ENCODE data around the gene ING4. TPM values are rescaled to one million over a fixed set of nuclear protein-coding genes. Genes with fewer than 3 reads are reported as not detected.

Gene ING4
- polyA plus RNA-seq, 1 of the 3 experiments (the other 2 are of a cell fraction) = 96.5 TPM

DNA sequence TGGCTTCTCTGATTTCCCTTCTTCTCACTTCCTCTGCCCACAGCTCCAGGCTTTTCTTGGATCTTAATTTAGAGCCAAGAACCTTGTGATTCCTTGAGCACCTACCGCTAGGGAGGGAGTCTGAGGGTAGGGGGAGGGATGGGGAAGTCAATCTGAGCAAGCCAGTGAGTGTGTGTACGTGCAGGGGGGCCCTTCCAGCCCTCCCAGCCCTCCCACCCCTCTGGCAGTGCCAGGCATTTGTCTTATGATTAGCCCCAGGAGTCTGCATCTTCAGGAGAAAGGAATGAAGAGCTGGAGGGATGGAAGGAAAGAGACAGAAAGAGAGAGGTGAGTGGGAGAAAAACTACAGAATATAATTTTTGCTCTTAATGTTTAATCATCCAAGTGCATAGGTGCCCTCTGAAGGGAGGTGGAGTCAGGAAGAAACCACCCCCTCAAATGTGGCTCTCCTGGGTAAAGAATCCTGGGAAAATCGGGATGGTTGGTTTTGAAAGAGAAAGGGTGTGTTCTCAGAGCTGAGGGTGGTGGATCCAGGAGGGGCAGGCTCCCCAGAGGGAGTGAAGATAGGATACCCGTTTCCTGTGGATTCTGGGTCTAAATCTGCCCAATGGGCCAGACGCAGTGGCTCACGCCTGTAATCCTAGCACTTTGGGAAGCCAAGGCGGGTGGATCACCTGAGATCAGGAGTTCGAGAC is 35.6 kb upstream of the ING4 start (continued):
- TF ChIP-seq, protein P1, sequence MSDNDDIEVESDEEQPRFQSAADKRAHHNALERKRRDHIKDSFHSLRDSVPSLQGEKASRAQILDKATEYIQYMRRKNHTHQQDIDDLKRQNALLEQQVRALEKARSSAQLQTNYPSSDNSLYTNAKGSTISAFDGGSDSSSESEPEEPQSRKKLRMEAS (IDR thresholded peaks at IDR 0.05; ENCODE audit: low read depth) = no peak
- no peak for TF ChIP-seq CTCF (IDR thresholded peaks at IDR 0.05)
- TF ChIP-seq IRF3 (IDR thresholded peaks at IDR 0.05; ENCODE audit: low read depth, low read length) = no peak
- no peak for TF ChIP-seq NFIC (IDR thresholded peaks at IDR 0.05; ENCODE audit: borderline replicate concordance)

GRCh38 chr12:6697584-6698351 is 34.8 kb upstream of the ING4 start:
- peaks cover 12% of the 10 kb centered on the region for H3F3A ChIP-seq (replicated peaks; ENCODE audit: insufficient read depth)
- ChIA-PET POLR2A (interaction anchor here (2.9 to 3.1 kb wide), 2 partner anchors 8 to 26 kb away, joined by 22 to 38 read pairs; partner anchors contain the start of genes COPS7A and ZNF384), CTCF (interaction anchor here (0.6 to 2.7 kb wide), 10 partner anchors 9 to 320 kb away, joined by 3 to 13 read pairs (median 3); partner anchors contain the start of genes MLF2 and ZNF384)
- peaks cover 6 to 13% of the 10 kb centered on the region in 2 experiments; a peak in 2 of 4 replicates for H3K4me1 ChIP-seq (ENCODE audit: control insufficient read depth in 1 of 2, insufficient read depth in 2 of 2, low read depth in 1 of 2, low read length in 1 of 2)
- 82% methylated on average over 9 of the region's 17 CpGs for WGBS (ENCODE audit: low lambda C conversion rate)
- H3K27ac ChIP-seq (ENCODE audit: low read depth in 2 of 2, low read length in 1 of 2) = peak overlapping the region in 1 of 2 experiments; percentile 12; a peak in 2 of 4 replicates
- no peaks in the 10 kb centered on the region for H3K27me3 ChIP-seq (ENCODE audit: insufficient read depth)
- no peaks in the 10 kb centered on the region for H4K20me1 ChIP-seq (ENCODE audit: insufficient read depth)
- H3K79me2 ChIP-seq (ENCODE audit: insufficient read depth) = peaks cover 11% of the 10 kb centered on the region
- DNase-seq = peak; percentile 75
- no peak overlapping the region; a peak in 1 of 4 replicates for H3K4me3 ChIP-seq (ENCODE audit: low read depth in 2 of 2, low read length in 1 of 2)
- H3K9me2 ChIP-seq = no peaks in the 10 kb centered on the region
- H3K4me2 ChIP-seq = peak overlapping the region; percentile 98; the same call in 1 of the 2 replicates
- H3K36me3 ChIP-seq (replicated peaks in 1 of 2; ENCODE audit: control insufficient read depth in 1 of 2, insufficient read depth in 2 of 2, low read length in 1 of 2) = peaks cover 0 to 15% of the 10 kb centered on the region in 2 experiments
- H3K9ac ChIP-seq = no peak overlapping the region
- no peak overlapping the region for H2AFZ ChIP-seq (ENCODE audit: low read depth)
- H3K9me3 ChIP-seq = no peaks in the 10 kb centered on the region
- TF ChIP-seq RFX5 (IDR thresholded peaks at IDR 0.05; ENCODE audit: low read length) (no peak), CTCF (IDR thresholded peaks at IDR 0.05) (peak; percentile 68), FOSL2 (IDR thresholded peaks at IDR 0.05; ENCODE audit: borderline replicate concordance, low read depth) (no peak), JUND (IDR thresholded peaks at IDR 0.05) (no peak), GATA2 (CRISPR knock-in tag; IDR thresholded peaks at IDR 0.05) (no peak), IRF3 (IDR thresholded peaks at IDR 0.05; ENCODE audit: low read depth, low read length) (no peak), USF1 (IDR thresholded peaks at IDR 0.05; ENCODE audit: borderline replicate concordance, low read depth) (no peak), EP300 (IDR thresholded peaks at IDR 0.05; ENCODE audit: borderline replicate concordance in 1 of 2, low read depth in 1 of 2, low read length in 1 of 2) (no peak), TCF12 (IDR thresholded peaks at IDR 0.05) (no peak), USF2 (IDR thresholded peaks at IDR 0.05; ENCODE audit: borderline replicate concordance, low read depth, low read length) (no peak), ELF1 (IDR thresholded peaks at IDR 0.05) (no peak), YY1 (IDR thresholded peaks at IDR 0.05; ENCODE audit: low read depth) (peak; percentile 33; the same call in 1 of the 2 replicates), RXRA (IDR thresholded peaks at IDR 0.05; ENCODE audit: borderline replicate concordance, low read depth) (no peak), SMC3 (IDR thresholded peaks at IDR 0.05; ENCODE audit: low read depth, low read length) (peak; percentile 43), MEF2A (IDR thresholded peaks at IDR 0.05; ENCODE audit: borderline replicate concordance, low read depth) (no peak), TAF1 (IDR thresholded peaks at IDR 0.05; ENCODE audit: borderline replicate concordance, low read depth, low read length) (no peak), FOXJ3 (CRISPR knock-in tag; IDR thresholded peaks at IDR 0.05) (no peak)
- TF ChIP-seq, protein P1 (IDR thresholded peaks at IDR 0.05; ENCODE audit: low read depth) = no peak

Data from SK-N-SH (cell line).